H1 (cell line): ENCODE data around the gene TXNDC16. TPM values are rescaled to one million over a fixed set of nuclear protein-coding genes. Genes with fewer than 3 reads are reported as not detected.

Experiments used
- BRCA1 ChIP-seq: IDR thresholded peaks from 2 replicates; pipeline ENCODE4 v1.6.1; 2012; ENCODE audit warnings: low read depth, low read length, improper control_type of control experiment
- E2F6 ChIP-seq: IDR thresholded peaks from 2 replicates; pipeline ENCODE4 v1.6.1; 2012; ENCODE audit warnings: inconsistent platforms
- HDAC2 ChIP-seq, 2 experiments: fragments of 300-600 bp in 1 of 2; sonication (generic) in 1 of 2; IDR thresholded peaks; 2 replicates each; pipeline ENCODE4 v1.6.1; 2011 to 2012; ENCODE audit warnings: low read depth in 2 of 2, low read length in 2 of 2, mild to moderate bottlenecking in 2 of 2, moderate library complexity in 2 of 2, borderline replicate concordance in 1 of 2, inconsistent platforms in 1 of 2
- JUN ChIP-seq: IDR thresholded peaks from 2 replicates; pipeline ENCODE4 v1.6.1; 2011; ENCODE audit warnings: low read depth, mild to moderate bottlenecking, improper control_type of control experiment, low read length
- KDM1A ChIP-seq: fragments of 200-600, 300-600 bp; sonication (generic); IDR thresholded peaks from 2 replicates; pipeline ENCODE4 v1.7.1; 2016; ENCODE audit warnings: mild to moderate bottlenecking, low read length, borderline replicate concordance
- PHF8 ChIP-seq: fragments of 200-600 bp; sonication (generic); conservative IDR thresholded peaks from 2 replicates; pipeline ENCODE4 v1.7.1; 2012; ENCODE audit warnings: low read depth, mild to moderate bottlenecking, inconsistent platforms, low read length, moderate library complexity
- RNF2 ChIP-seq: fragments of 200-900, 300-1000 bp; sonication (generic); IDR thresholded peaks from 2 replicates; pipeline ENCODE4 v1.7.1; 2016; ENCODE audit warnings: borderline replicate concordance, low read depth, mild to moderate bottlenecking, antibody characterized with exemption, low read length; ENCODE audit not compliant: poor library complexity, severe bottlenecking; ENCODE audit errors: missing control alignments
- SIRT6 ChIP-seq: IDR thresholded peaks from one replicate; pipeline ENCODE4 v1.7.1; 2012; ENCODE audit warnings: low read length, inconsistent platforms
- SP2 ChIP-seq: IDR thresholded peaks from 2 replicates; pipeline ENCODE4 v1.6.1; 2012; ENCODE audit warnings: mild to moderate bottlenecking, low read length, inconsistent platforms
- polyA plus RNA-seq, 7 experiments: library from polyadenylated mRNA; depleted of rRNA in 3 of 7; stranded (reverse) in 5 of 7; unstranded in 2 of 7; fragments of >200 nt in 5 of 7; fragments of 200-250 nt in 2 of 7; gene quantifications; 1 replicate in 5 of 7; 2 replicates in 1 of 7; 4 replicates in 1 of 7; pipeline versions ENCODE4 v1.2.1 to v1.2.3, GENCODE V29; 2011 to 2013; ENCODE audit warnings: missing spikeins in 2 of 7, mixed read lengths in 2 of 7
- total RNA-seq: library from RNA; stranded (reverse); fragmentation: NEBNext Ultra II Directional; extraction: Animal tissue kit (Norgen Biotek cat#: 25700); gene quantifications from 2 replicates; pipeline ENCODE4 v1.2.1, GENCODE V29; 2021

Gene TXNDC16
- total and polyA plus RNA-seq, 2 of the 8 experiments (the other 6 are each of a cell fraction or from before 2014, with no cell fraction given), result 6.7 to 14.3 TPM

DNA sequence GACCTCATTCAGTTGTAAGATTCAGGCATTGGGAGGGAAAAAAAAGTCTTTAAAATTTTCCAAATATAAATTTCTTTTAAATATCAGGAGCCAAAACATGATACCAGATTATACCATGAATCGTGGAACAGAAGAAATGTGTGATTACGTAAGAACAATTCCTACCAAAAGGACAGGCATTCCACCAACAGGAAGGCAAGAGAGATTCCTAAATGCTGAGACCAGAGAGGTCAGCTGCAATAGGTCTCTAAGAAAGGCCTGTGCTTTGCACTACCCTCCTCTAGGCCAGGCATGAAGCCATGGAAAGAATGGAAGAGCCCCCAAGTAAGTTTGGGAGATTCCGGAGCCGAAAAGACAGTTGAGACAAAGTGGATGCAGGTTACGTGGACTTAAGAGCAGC lies 154.5 kb downstream of the TXNDC16 start (continued):
- TF ChIP-seq RNF2, result no peak
- TF ChIP-seq PHF8, result no peak
- TF ChIP-seq KDM1A, result no peak
- TF ChIP-seq SIRT6, result no peak
- no peak for TF ChIP-seq HDAC2 (IDR thresholded peaks at IDR 0.05; ENCODE audit: borderline replicate concordance in 1 of 2, low read depth in 2 of 2, low read length in 2 of 2)
- no peak for TF ChIP-seq SP2
- TF ChIP-seq JUN, result no peak
- TF ChIP-seq BRCA1, result no peak
- TF ChIP-seq E2F6, result no peak
